ENCODE measurements around the gene NEMP1. TPM values are rescaled to one million over a fixed set of nuclear protein-coding genes. Genes with fewer than 3 reads are reported as not detected.
A peak's percentile ranks its signal among the peaks of the same experiment; 100 is the strongest.

The NEMP1 gene
- total and polyA plus RNA-seq, 2 experiments from 2014 or later: 5.9 to 7.6 TPM

GRCh38 chr12:57107456-57108155 lies 29.0 kb upstream of the NEMP1 start:
- DNase-seq: peak; percentile 15
- WGBS, 2 experiments (ENCODE audit: low coverage in 1 of 2, low lambda C conversion rate in 2 of 2, missing lambda C conversion rate in 2 of 2): 51 to 56% methylated on average over 7 of the region's 7 CpGs
- H3K79me2 ChIP-seq (ENCODE audit: insufficient read depth): peaks cover 48% of the 10 kb centered on the region

GRCh38 chr12:57106021-57106708 lies 27.6 kb upstream of the NEMP1 start:
- Histone ChIP-seq H3F3A (ENCODE audit: insufficient read depth) (0 out of 2 replicates have a peak, but pooled peaks cover 6% of the 10 kb centered on the region), H3K79me2 (ENCODE audit: insufficient read depth) (peaks cover 48% of the 10 kb centered on the region), H3K36me3 (ENCODE audit: low read depth) (peaks cover 15% of the 10 kb centered on the region; the same call in 1 of the 2 replicates), H3K9ac (no peak overlapping the region), H3K27me3 (replicated peaks; ENCODE audit: insufficient read depth) (no peaks in the 10 kb centered on the region), H3K9me2 (ENCODE audit: insufficient read depth) (no peaks in the 10 kb centered on the region), H3K4me1 (ENCODE audit: insufficient read depth) (peaks cover 24% of the 10 kb centered on the region), H3K4me3 (no peak overlapping the region), H3K9me3 (ENCODE audit: low read depth) (no peaks in the 10 kb centered on the region), H3K27ac (no peak overlapping the region), H2AFZ (no peak overlapping the region), H4K20me1 (ENCODE audit: insufficient read depth) (no peaks in the 10 kb centered on the region), H3K4me2 (ENCODE audit: unreplicated experiment) (no peak overlapping the region)
- in situ Hi-C loops (cut with MboI): no loop called here
- DNase-seq: no peak
- 74 to 79% methylated on average over 9 of the region's 9 CpGs for WGBS, 2 experiments (ENCODE audit: low coverage in 1 of 2, low lambda C conversion rate in 2 of 2, missing lambda C conversion rate in 2 of 2)
- TF ChIP-seq EZH2phosphoT487 (IDR thresholded peaks at IDR 0.05; ENCODE audit: insufficient read depth, low read depth): no peak
- no peak for TF ChIP-seq EZH2 (IDR thresholded peaks at IDR 0.05; ENCODE audit: insufficient read depth, poor library complexity, severe bottlenecking)

More at GRCh38 chr12:57107456-57108155, 29.0 kb upstream of the NEMP1 start:
- H4K20me1 ChIP-seq (ENCODE audit: insufficient read depth): no peaks in the 10 kb centered on the region
- H3K4me3 ChIP-seq: no peak overlapping the region; the same call in 1 of the 2 replicates
- no peak overlapping the region for H2AFZ ChIP-seq
- TF ChIP-seq EZH2 (IDR thresholded peaks at IDR 0.05; ENCODE audit: insufficient read depth, poor library complexity, severe bottlenecking): no peak
- TF ChIP-seq EZH2phosphoT487 (IDR thresholded peaks at IDR 0.05; ENCODE audit: insufficient read depth, low read depth): no peak
- H3K4me2 ChIP-seq (ENCODE audit: unreplicated experiment): no peak overlapping the region
- no peak overlapping the region for H3K9ac ChIP-seq
- H3K4me1 ChIP-seq (ENCODE audit: insufficient read depth): peaks cover 32% of the 10 kb centered on the region
- H3K27ac ChIP-seq: no peak overlapping the region
- peaks cover 15% of the 10 kb centered on the region; the same call in 1 of the 2 replicates for H3K36me3 ChIP-seq (ENCODE audit: low read depth)
- H3K9me3 ChIP-seq (ENCODE audit: low read depth): no peaks in the 10 kb centered on the region
- peaks cover 12% of the 10 kb centered on the region; the same call in 1 of the 2 replicates for H3F3A ChIP-seq (ENCODE audit: insufficient read depth)
- in situ Hi-C loops (cut with MboI): no loop called here
- H3K27me3 ChIP-seq (replicated peaks; ENCODE audit: insufficient read depth): no peaks in the 10 kb centered on the region
- no peaks in the 10 kb centered on the region for H3K9me2 ChIP-seq (ENCODE audit: insufficient read depth)

- TF ChIP-seq EZH2 (IDR thresholded peaks at IDR 0.05; ENCODE audit: insufficient read depth, poor library complexity, severe bottlenecking) (no peak), EZH2phosphoT487 (IDR thresholded peaks at IDR 0.05; ENCODE audit: insufficient read depth, low read depth) (no peak)
- Histone ChIP-seq H3K4me2 (ENCODE audit: unreplicated experiment) (no peak overlapping the region), H3K9ac (no peak overlapping the region), H2AFZ (no peak overlapping the region), H3K27ac (no peak overlapping the region), H3K4me1 (ENCODE audit: insufficient read depth) (peaks cover 24% of the 10 kb centered on the region), H3K4me3 (no peak overlapping the region), H3K27me3 (replicated peaks; ENCODE audit: insufficient read depth) (no peaks in the 10 kb centered on the region), H3K79me2 (ENCODE audit: insufficient read depth) (peaks cover 38% of the 10 kb centered on the region), H3F3A (ENCODE audit: insufficient read depth) (peaks cover 13% of the 10 kb centered on the region; the same call in 1 of the 2 replicates), H3K9me3 (ENCODE audit: low read depth) (no peaks in the 10 kb centered on the region), H3K9me2 (ENCODE audit: insufficient read depth) (no peaks in the 10 kb centered on the region), H4K20me1 (ENCODE audit: insufficient read depth) (no peaks in the 10 kb centered on the region), H3K36me3 (ENCODE audit: low read depth) (peaks cover 15% of the 10 kb centered on the region; the same call in 1 of the 2 replicates)
- in situ Hi-C loops (cut with MboI): no loop called here
- WGBS, 2 experiments (ENCODE audit: low coverage in 1 of 2, low lambda C conversion rate in 2 of 2, missing lambda C conversion rate in 2 of 2): 93 to 97% methylated on average over 14 of the region's 14 CpGs
- DNase-seq: no peak
These were observed 26.6 kb upstream of the NEMP1 start for GRCh38 chr12:57105011-57105753.

GRCh38 chr12:57104292-57104910 lies 25.8 kb upstream of the NEMP1 start:
- H3K4me2 ChIP-seq (ENCODE audit: unreplicated experiment): no peak overlapping the region
- H3K9ac ChIP-seq: no peak overlapping the region
- no peak for DNase-seq
- peaks cover 19% of the 10 kb centered on the region for H3K4me1 ChIP-seq (ENCODE audit: insufficient read depth)
- H3K4me3 ChIP-seq: no peak overlapping the region
- peaks cover 20% of the 10 kb centered on the region; the same call in 1 of the 2 replicates for H3F3A ChIP-seq (ENCODE audit: insufficient read depth)
- peaks cover 30% of the 10 kb centered on the region for H3K79me2 ChIP-seq (ENCODE audit: insufficient read depth)
- 94% methylated on average over 12 of the region's 12 CpGs for WGBS, 2 experiments (ENCODE audit: low coverage in 1 of 2, low lambda C conversion rate in 2 of 2, missing lambda C conversion rate in 2 of 2)
- no peaks in the 10 kb centered on the region for H3K27me3 ChIP-seq (replicated peaks; ENCODE audit: insufficient read depth)
- H4K20me1 ChIP-seq (ENCODE audit: insufficient read depth): no peaks in the 10 kb centered on the region
- peaks cover 15% of the 10 kb centered on the region; the same call in 1 of the 2 replicates for H3K36me3 ChIP-seq (ENCODE audit: low read depth)
- no peaks in the 10 kb centered on the region for H3K9me3 ChIP-seq (ENCODE audit: low read depth)
- TF ChIP-seq EZH2 (IDR thresholded peaks at IDR 0.05; ENCODE audit: insufficient read depth, poor library complexity, severe bottlenecking) (no peak), EZH2phosphoT487 (IDR thresholded peaks at IDR 0.05; ENCODE audit: insufficient read depth, low read depth) (no peak)
- no peak overlapping the region for H2AFZ ChIP-seq
- no peaks in the 10 kb centered on the region for H3K9me2 ChIP-seq (ENCODE audit: insufficient read depth)
- no peak overlapping the region for H3K27ac ChIP-seq
- in situ Hi-C loops (cut with MboI): no loop called here
